Midbrain (tissue), 1 donor: ENCODE measurements around the gene PPP2R5C.
"Not testable (repeated sequence)": the region's sequence is repeated elsewhere in the genome, so short reads cannot be mapped to it uniquely, and the experiment has no call there.

ENCODE experiments used
- DNase-seq: peaks from one replicate; lab custom pipeline; 2025; lab: John Stamatoyannopoulos, UW

The PPP2R5C gene

GRCh38 chr14:101727611-101728366 is 33.7 kb upstream of the PPP2R5C start:
- DNase-seq = no peak

- no peak for DNase-seq
These were observed 33.2 kb upstream of the PPP2R5C start for GRCh38 chr14:101728367-101728742.

- no peak for DNase-seq
These were observed 32.1 kb upstream of the PPP2R5C start for GRCh38 chr14:101729382-101729781.

GRCh38 chr14:101730157-101730556 is 31.4 kb upstream of the PPP2R5C start:
- not testable (repeated sequence) for DNase-seq

- DNase-seq = no peak
These were observed 30.8 kb upstream of the PPP2R5C start for GRCh38 chr14:101730626-101731186.

- no peak for DNase-seq
These were observed 30.1 kb upstream of the PPP2R5C start for GRCh38 chr14:101731187-101732080.

- no peak for DNase-seq
These were observed 29.4 kb upstream of the PPP2R5C start for GRCh38 chr14:101732118-101732517.

- DNase-seq = no peak
These were observed 28.3 kb upstream of the PPP2R5C start for GRCh38 chr14:101733211-101733610.

GRCh38 chr14:101734246-101734847 is 27.2 kb upstream of the PPP2R5C start:
- DNase-seq = no peak

- DNase-seq = no peak
These were observed 26.1 kb upstream of the PPP2R5C start for GRCh38 chr14:101735453-101735852.

- DNase-seq = no peak
These were observed 25.4 kb upstream of the PPP2R5C start for GRCh38 chr14:101736071-101736470.

GRCh38 chr14:101736585-101736984 is 24.9 kb upstream of the PPP2R5C start:
- no peak for DNase-seq

- no peak for DNase-seq
These were observed 23.8 kb upstream of the PPP2R5C start for GRCh38 chr14:101737414-101738339.

GRCh38 chr14:101738703-101739320 is 22.7 kb upstream of the PPP2R5C start:
- no peak for DNase-seq

- DNase-seq = no peak
These were observed 21.9 kb upstream of the PPP2R5C start for GRCh38 chr14:101739446-101740141.

GRCh38 chr14:101740981-101741380 is 20.5 kb upstream of the PPP2R5C start:
- no peak for DNase-seq

- DNase-seq = no peak
These were observed 17.8 kb upstream of the PPP2R5C start for GRCh38 chr14:101743701-101744100.

GRCh38 chr14:101744382-101744781 is 17.1 kb upstream of the PPP2R5C start:
- not testable (repeated sequence) for DNase-seq

- DNase-seq = not testable (repeated sequence)
These were observed 11.8 kb upstream of the PPP2R5C start for GRCh38 chr14:101749756-101750155.

- no peak for DNase-seq
These were observed 6.6 kb upstream of the PPP2R5C start for GRCh38 chr14:101754893-101755292.
